Naive thymus-derived CD8-positive, alpha-beta T cell (primary cell): ENCODE measurements around the gene ZNF644. TPM values are rescaled to one million over a fixed set of nuclear protein-coding genes. Genes with fewer than 3 reads are reported as not detected.
"Not testable (repeated sequence)": the region's sequence is repeated elsewhere in the genome, so short reads cannot be mapped to it uniquely, and the experiment has no call there.

Source experiments
- ATAC-seq, 2 donors: fragments of 150-1000 bp; cut with Tn5 transposase in 1 of 2; sonication (Bioruptor Pico), chemical (Tn5 transposase) in 1 of 2; 1 replicate in 1 of 2; 2 replicates in 1 of 2; pipeline ENCODE4 v1.10.0; 2021; ENCODE audit warnings: mild to moderate bottlenecking in 2 of 2, moderate library complexity in 2 of 2
- POLR2A ChIA-PET: fragments of 350-600 bp; sonication (Branson Sonifier 250); formaldehyde crosslinking; loops from one replicate; lab custom pipeline; 2021; ENCODE audit warnings: antibody characterized with exemption; lab: Charles Lee
- DNase-seq, 10 donors: peaks; one replicate each; pipeline versions ENCODE4 v3.0.0 to v3.0.0-alpha.2; 2020 to 2022
- H3K27ac Mint-ChIP-seq, 10 donors: one replicate each; pipeline ENCODE4 v1.8.0; 2020 to 2022; ENCODE audit warnings: mild to moderate bottlenecking in 10 of 10, mixed read lengths in 10 of 10, moderate library complexity in 4 of 10, inconsistent platforms in 1 of 10
- H3K27me3 Mint-ChIP-seq, 5 donors: one replicate each; pipeline ENCODE4 v1.8.0; 2021 to 2022; ENCODE audit warnings: mixed read lengths in 5 of 5
- H3K36me3 Mint-ChIP-seq, 3 donors: one replicate each; pipeline ENCODE4 v1.8.0; 2020 to 2022; ENCODE audit warnings: mixed read lengths in 3 of 3, mild to moderate bottlenecking in 2 of 3, inconsistent platforms in 1 of 3
- H3K4me1 Mint-ChIP-seq, 4 donors: one replicate each; pipeline ENCODE4 v1.8.0; 2021 to 2022; ENCODE audit warnings: mixed read lengths in 4 of 4
- H3K4me3 Mint-ChIP-seq, 10 donors: one replicate each; pipeline ENCODE4 v1.8.0; 2020 to 2022; ENCODE audit warnings: mild to moderate bottlenecking in 10 of 10, mixed read lengths in 10 of 10, moderate library complexity in 6 of 10, inconsistent platforms in 1 of 10
- H3K9me3 Mint-ChIP-seq, 9 donors: one replicate each; pipeline ENCODE4 v1.8.0; 2020 to 2022; ENCODE audit warnings: mixed read lengths in 9 of 9, mild to moderate bottlenecking in 3 of 9, inconsistent platforms in 1 of 9, moderate library complexity in 1 of 9
- polyA plus RNA-seq, 3 donors: library from polyadenylated mRNA; unstranded; fragments of 300-500 nt; fragmentation: Illumina TruSeq; gene quantifications; one replicate each; pipeline ENCODE4 v1.2.3, GENCODE V29; 2021
- total RNA-seq, 8 experiments: library from RNA in 2 of 8; stranded (reverse) in 2 of 8; gene quantifications; one replicate each; pipeline ENCODE4 v1.2.3 and lab custom pipeline; 2021 to 2026

The ZNF644 gene
- total and polyA plus RNA-seq, 5 experiments from 2014 or later: 44.4 to 78.5 (median 71.8) TPM

DNA sequence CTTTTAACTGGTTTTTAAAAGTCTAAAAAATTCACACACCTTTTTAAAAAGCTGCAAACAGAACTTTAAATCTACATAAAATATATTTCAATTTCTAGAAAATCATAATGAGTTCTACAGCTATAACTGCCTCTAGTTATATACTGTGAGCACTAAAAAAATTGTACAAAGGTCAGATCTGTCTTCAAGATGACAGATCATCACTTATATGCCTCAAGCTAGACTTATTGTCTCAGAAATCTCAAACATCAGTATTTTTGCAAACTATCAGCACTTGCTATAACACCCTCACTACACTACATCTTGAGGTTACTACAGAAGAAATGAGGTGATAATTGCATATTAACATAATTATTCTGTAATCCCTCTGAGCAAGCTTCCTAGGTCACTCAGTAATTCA is 76.5 kb downstream of the ZNF644 start:
- Mint-ChIP-seq H3K36me3 (peaks cover 8 to 27% (median 23%) of the 10 kb centered on the region in 3 donors), H3K27ac (no peak overlapping the region), H3K27me3 (no peaks in the 10 kb centered on the region), H3K9me3 (peaks cover 0 to 8% (median 0%) of the 10 kb centered on the region in 9 donors), H3K4me3 (no peak overlapping the region), H3K4me1 (peaks cover 9 to 48% (median 25%) of the 10 kb centered on the region in 4 donors)
- POLR2A ChIA-PET: no interaction called here
- no peak for DNase-seq
- ATAC-seq: no peak

DNA sequence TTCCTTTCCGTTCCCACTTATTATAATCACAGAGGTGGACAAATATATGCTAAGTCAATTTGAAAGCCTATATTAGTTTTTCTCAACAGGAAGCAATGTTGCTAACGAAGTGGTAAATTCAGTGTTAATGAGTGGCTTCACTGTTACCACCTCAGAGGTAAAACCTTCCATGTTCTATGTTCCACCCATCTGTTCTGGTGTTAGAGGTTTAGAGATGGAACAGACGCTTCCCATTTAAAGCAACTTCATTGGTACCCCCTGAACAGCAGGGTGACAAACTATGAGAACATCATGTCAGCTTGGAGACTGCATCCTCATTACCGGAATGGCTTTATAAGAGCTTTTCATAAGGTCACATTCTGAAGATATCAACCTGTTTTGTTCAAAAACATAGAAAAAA is 77.9 kb downstream of the ZNF644 start:
- Mint-ChIP-seq H3K4me1 (peaks cover 19 to 52% (median 35%) of the 10 kb centered on the region in 4 donors), H3K27me3 (no peaks in the 10 kb centered on the region), H3K9me3 (peaks cover 0 to 15% (median 0%) of the 10 kb centered on the region in 9 donors), H3K4me3 (no peak overlapping the region), H3K36me3 (peaks cover 20 to 37% (median 36%) of the 10 kb centered on the region in 3 donors), H3K27ac (no peak overlapping the region)
- DNase-seq (no peak), ATAC-seq (no peak)
- POLR2A ChIA-PET: no interaction called here

DNA sequence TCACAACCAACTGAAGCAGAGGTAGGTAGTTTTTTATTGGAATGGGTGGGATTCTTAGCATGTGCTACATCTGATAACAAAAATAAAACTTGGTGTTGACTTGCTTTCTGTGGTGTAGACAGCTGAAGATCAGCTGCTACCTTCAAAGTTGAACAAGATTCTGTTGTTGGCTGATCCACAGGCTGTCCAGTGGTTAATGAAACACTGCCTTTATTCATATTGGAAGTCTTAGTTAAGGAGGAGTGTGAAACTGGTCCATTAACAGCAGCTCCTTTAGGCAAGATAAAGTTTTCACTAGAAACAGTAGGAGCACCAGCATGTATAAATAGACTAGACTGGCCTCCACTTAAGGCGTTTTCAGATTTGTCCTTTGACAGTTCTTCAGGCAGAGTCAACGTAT is 81.1 kb downstream of the ZNF644 start:
- POLR2A ChIA-PET: no interaction called here
- no peak overlapping the region for H3K27ac Mint-ChIP-seq
- peaks cover 32 to 56% (median 51%) of the 10 kb centered on the region in 4 donors for H3K4me1 Mint-ChIP-seq
- H3K27me3 Mint-ChIP-seq: no peaks in the 10 kb centered on the region
- ATAC-seq (no peak), DNase-seq (no peak)
- H3K4me3 Mint-ChIP-seq: no peak overlapping the region
- peaks cover 0 to 15% (median 0%) of the 10 kb centered on the region in 9 donors for H3K9me3 Mint-ChIP-seq
- peaks cover 47 to 67% (median 60%) of the 10 kb centered on the region in 3 donors for H3K36me3 Mint-ChIP-seq

DNA sequence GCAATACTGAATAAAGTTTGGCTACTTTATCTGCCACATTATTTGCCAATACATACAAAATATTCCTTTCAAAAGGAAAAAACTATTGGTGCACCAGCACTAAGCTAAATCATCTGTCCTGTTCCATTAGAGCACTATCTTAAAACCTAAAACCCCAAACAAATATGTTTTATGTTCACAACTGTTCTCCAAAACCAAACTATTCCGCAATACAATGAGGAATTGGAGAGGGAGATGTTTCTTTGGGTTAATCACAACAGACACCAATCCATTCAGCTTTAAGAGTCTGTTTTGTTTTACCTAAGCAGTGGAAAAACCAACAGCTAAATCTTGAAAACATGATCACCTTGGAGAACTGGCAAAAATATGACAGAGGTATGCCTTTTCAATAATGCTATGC is 85.1 kb downstream of the ZNF644 start:
- no peak overlapping the region for H3K4me3 Mint-ChIP-seq
- DNase-seq (no peak), ATAC-seq (no peak)
- peaks cover 52 to 79% (median 62%) of the 10 kb centered on the region in 3 donors for H3K36me3 Mint-ChIP-seq
- H3K4me1 Mint-ChIP-seq: peaks cover 34 to 84% (median 70%) of the 10 kb centered on the region in 4 donors
- H3K9me3 Mint-ChIP-seq: peaks cover 0 to 15% (median 0%) of the 10 kb centered on the region in 9 donors
- POLR2A ChIA-PET: no interaction called here
- H3K27ac Mint-ChIP-seq: no peak overlapping the region
- H3K27me3 Mint-ChIP-seq: no peaks in the 10 kb centered on the region

DNA sequence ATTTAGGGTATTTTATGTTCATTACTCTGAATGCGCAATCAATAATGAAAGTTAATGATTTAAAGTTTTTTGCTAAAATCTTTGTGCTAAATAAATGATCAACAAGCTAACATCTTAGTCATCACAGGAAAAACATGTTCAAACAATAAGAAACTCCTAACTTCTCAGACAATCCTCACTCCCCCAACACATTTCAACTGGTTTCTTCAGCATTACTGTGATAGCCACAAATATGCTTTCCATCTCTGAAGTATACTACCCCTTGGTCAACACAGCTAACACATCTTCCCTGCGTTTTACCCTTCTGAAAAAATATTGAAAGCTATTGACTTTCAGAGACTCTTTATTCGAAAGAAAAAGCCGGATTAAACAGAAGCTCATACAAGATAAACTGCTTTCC is 85.8 kb downstream of the ZNF644 start:
- ATAC-seq (no peak), DNase-seq (no peak)
- no peaks in the 10 kb centered on the region for H3K27me3 Mint-ChIP-seq
- peaks cover 0 to 15% (median 0%) of the 10 kb centered on the region in 9 donors for H3K9me3 Mint-ChIP-seq
- POLR2A ChIA-PET: no interaction called here
- H3K4me1 Mint-ChIP-seq: peaks cover 36 to 88% (median 75%) of the 10 kb centered on the region in 4 donors
- peaks cover 51 to 79% (median 58%) of the 10 kb centered on the region in 3 donors for H3K36me3 Mint-ChIP-seq
- no peak overlapping the region for H3K4me3 Mint-ChIP-seq
- peak overlapping the region in 1 of 10 donors; percentile 24 for H3K27ac Mint-ChIP-seq

DNA sequence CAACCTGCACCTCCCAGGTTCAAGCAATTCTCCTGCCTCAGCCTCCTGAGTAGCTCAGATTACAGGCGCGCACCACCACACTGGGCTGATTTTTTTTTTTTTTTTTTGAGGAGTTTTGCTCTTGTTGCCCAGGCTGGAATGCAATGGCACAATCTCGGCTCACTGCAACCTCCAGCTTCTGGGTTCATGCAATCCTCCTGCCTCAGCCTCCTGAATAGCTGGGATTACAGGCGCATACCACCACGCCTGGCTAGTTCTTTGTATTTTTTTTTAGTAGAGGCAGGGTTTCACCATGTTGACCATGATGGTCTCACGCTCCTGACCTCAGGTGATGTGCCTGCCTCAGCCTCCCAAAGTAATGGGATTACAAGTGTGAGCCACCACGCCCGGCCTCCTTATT is 93.6 kb downstream of the ZNF644 start:
- Mint-ChIP-seq H3K36me3 (peaks cover 9 to 40% (median 23%) of the 10 kb centered on the region in 3 donors), H3K27ac (peak overlapping the region in 4 of 10 donors; percentile 2 to 89 (median 25)), H3K4me3 (peak overlapping the region in 5 of 10 donors; percentile 18 to 64 (median 44)), H3K4me1 (peaks cover 33 to 86% (median 83%) of the 10 kb centered on the region in 4 donors)
- not testable (repeated sequence) for H3K9me3 Mint-ChIP-seq, DNase-seq, H3K27me3 Mint-ChIP-seq, ATAC-seq
- POLR2A ChIA-PET: interaction anchor here (1.1 kb wide), 1 partner anchor 9 kb away, joined by 7 read pairs; no protein-coding TSS in a partner anchor

DNA sequence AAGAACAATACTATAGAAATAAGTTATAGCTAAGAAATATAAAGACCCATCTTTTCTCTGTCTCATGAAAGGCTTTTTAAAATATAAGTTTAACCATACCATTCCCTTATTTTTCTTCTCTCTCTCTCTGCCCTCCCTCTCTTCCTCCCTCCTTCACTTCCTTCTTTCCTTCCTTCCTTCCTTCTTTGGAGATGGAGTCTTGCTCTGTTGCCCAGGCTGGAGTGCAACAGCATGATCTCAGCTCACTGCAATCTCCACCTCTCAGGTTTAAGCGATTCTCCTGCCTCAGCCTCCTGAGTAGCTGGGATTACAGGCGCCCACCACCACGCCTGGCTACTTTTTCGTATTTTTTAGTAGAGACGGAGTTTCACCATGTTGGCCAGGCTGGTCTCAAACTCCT is 94.2 kb downstream of the ZNF644 start:
- peaks cover 9 to 40% (median 21%) of the 10 kb centered on the region in 3 donors for H3K36me3 Mint-ChIP-seq
- not testable (repeated sequence) for H3K9me3 Mint-ChIP-seq, H3K27me3 Mint-ChIP-seq, DNase-seq, ATAC-seq
- peaks cover 35 to 86% (median 83%) of the 10 kb centered on the region in 4 donors for H3K4me1 Mint-ChIP-seq
- H3K4me3 Mint-ChIP-seq: peak overlapping the region in 2 of 10 donors; percentile 44 to 80
- POLR2A ChIA-PET: interaction anchor here (0.6 to 1.1 kb wide), 2 partner anchors 10 to 624 kb away, joined by 3 to 7 read pairs; no protein-coding TSS in a partner anchor
- peak overlapping the region in 3 of 10 donors; percentile 27 to 89 (median 68) for H3K27ac Mint-ChIP-seq

DNA sequence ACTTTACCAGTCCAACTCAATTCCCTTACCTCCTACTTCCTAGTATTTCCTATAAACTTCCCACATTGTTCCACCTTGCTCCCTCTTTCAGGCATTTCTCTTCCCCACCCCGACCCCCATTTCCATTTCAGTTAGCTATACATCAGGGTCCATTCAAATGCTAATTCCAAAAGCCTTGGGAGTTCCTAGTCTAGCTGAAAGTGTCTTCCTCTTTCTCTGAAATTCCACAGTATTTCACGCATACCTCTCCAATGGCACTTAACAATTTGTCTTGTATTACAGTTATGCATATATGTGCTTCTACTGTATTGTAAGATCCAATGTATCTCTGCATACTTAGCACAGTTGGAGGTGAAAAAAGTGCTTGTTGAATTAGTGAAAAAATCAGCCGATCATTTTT is 94.9 kb downstream of the ZNF644 start:
- H3K36me3 Mint-ChIP-seq: peaks cover 9 to 37% (median 21%) of the 10 kb centered on the region in 3 donors
- ATAC-seq: no peak
- H3K4me3 Mint-ChIP-seq: peak overlapping the region in 7 of 10 donors; percentile 5 to 58 (median 37)
- H3K4me1 Mint-ChIP-seq: peaks cover 40 to 87% (median 85%) of the 10 kb centered on the region in 4 donors
- peak overlapping the region in 4 of 10 donors; percentile 8 to 49 (median 12) for H3K27ac Mint-ChIP-seq
- POLR2A ChIA-PET: interaction anchor here (1.1 kb wide), 1 partner anchor 11 kb away, joined by 7 read pairs; no protein-coding TSS in a partner anchor
- H3K9me3 Mint-ChIP-seq: peaks cover 0 to 9% (median 0%) of the 10 kb centered on the region in 9 donors
- H3K27me3 Mint-ChIP-seq: no peaks in the 10 kb centered on the region
- DNase-seq: no peak

DNA sequence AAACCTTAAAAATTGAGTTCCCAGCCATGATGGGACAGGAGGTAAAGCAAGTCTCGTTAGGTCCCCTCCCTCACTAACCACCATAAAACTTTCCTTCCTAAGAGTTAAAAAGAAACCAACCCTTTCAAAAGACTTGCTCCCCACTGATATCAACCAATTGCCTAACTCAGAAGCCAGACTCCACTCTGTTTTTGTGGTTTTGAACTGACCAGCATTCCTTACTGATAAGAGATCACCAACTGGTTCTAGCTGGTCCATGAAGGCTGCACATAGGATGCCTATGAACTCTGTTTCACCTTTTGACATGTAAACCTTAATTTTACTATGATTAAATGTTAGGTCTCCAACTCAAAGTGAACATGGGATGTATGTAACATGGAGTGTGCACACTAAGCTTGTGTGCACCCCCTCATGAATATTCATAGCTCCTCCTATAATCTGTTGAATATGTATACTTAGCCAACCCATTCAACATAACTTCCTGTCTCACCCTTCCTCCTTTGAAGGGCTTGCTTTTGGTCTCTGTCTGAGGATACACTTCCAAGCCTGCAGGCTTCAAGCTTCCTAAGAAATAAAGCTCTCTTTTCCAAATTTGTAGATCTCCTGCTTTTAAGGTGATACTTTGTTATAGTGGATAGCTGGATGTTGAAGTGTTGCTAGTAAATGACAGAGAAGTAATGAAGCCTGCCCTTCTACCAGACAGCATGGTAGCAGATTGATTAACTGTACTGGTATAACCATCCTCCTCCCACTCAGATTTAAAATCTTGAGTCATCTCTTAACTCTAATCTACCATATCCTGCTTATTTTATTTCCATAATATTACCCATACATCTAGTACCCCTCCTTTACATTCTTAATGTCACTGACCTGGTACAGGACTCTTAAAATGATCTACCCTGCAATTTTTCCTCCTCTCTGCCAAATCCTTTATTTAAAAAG is 95.6 kb downstream of the ZNF644 start:
- Mint-ChIP-seq H3K4me1 (peaks cover 42 to 86% (median 84%) of the 10 kb centered on the region in 4 donors), H3K36me3 (peaks cover 9 to 32% (median 21%) of the 10 kb centered on the region in 3 donors), H3K27ac (peak overlapping the region in 6 of 10 donors; percentile 10 to 49 (median 22)), H3K4me3 (peak overlapping the region in 9 of 10 donors; percentile 2 to 58 (median 37)), H3K27me3 (no peaks in the 10 kb centered on the region), H3K9me3 (peaks cover 0 to 9% (median 0%) of the 10 kb centered on the region in 9 donors)
- ATAC-seq (peak in 1 of 2 donors; percentile 70), DNase-seq (peak in 1 of 10 donors; percentile 4)
- POLR2A ChIA-PET: no interaction called here

DNA sequence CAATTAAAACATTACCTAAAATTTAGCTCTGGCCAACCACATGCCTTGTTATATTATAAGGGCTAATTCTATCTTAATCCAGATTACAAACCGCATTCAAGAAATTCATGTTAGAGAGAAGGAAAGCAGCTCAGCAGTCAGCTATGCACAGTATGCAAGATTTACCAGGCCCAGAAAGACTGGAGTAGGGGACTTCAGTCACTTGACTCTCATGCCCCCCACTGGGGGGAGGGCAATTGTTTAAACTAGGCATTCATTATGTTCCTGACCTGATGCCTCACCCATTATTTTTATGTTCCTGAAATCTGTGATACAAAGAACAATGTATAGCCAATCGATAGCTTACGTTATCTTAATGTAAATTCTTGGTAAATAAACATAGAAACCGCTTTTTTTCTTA is 96.9 kb downstream of the ZNF644 start:
- DNase-seq (no peak), ATAC-seq (no peak)
- Mint-ChIP-seq H3K4me1 (peaks cover 44 to 92% (median 87%) of the 10 kb centered on the region in 4 donors), H3K27ac (peak overlapping the region in 2 of 10 donors; percentile 36 to 47), H3K36me3 (peaks cover 9 to 32% (median 17%) of the 10 kb centered on the region in 3 donors), H3K9me3 (peaks cover 0 to 9% (median 0%) of the 10 kb centered on the region in 9 donors), H3K4me3 (peak overlapping the region in 5 of 10 donors; percentile 7 to 35 (median 25)), H3K27me3 (no peaks in the 10 kb centered on the region)
- POLR2A ChIA-PET: interaction anchor here (0.5 kb wide), 1 partner anchor 1806 kb away, joined by 3 read pairs; no protein-coding TSS in a partner anchor

DNA sequence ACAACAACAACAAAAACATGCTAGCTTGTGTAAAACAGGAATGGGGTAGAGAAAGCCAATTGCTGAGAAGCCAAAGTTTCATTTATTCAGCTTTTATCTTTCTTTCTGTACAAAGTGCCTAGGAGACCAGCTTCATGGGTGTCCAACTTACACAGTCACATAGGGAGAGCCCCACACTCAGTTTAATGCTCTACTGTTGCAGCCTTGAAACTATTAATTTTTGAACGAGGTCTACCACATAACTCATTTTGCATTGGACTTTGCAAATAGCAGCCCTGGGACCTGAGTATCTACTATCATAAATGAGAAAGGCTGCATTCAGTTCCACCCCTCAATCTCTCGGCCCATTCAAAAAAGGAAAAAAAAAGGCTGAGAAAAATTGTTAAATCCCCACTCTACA is 98.8 kb downstream of the ZNF644 start:
- Mint-ChIP-seq H3K36me3 (peaks cover 0 to 24% (median 11%) of the 10 kb centered on the region in 3 donors), H3K27me3 (no peaks in the 10 kb centered on the region), H3K4me1 (peaks cover 39 to 90% (median 83%) of the 10 kb centered on the region in 4 donors), H3K4me3 (peak overlapping the region in 6 of 10 donors; percentile 18 to 57 (median 37)), H3K9me3 (peaks cover 0 to 6% (median 0%) of the 10 kb centered on the region in 9 donors), H3K27ac (peak overlapping the region in 3 of 10 donors; percentile 17 to 44 (median 43))
- ATAC-seq (no peak), DNase-seq (no peak)
- POLR2A ChIA-PET: no interaction called here

DNA sequence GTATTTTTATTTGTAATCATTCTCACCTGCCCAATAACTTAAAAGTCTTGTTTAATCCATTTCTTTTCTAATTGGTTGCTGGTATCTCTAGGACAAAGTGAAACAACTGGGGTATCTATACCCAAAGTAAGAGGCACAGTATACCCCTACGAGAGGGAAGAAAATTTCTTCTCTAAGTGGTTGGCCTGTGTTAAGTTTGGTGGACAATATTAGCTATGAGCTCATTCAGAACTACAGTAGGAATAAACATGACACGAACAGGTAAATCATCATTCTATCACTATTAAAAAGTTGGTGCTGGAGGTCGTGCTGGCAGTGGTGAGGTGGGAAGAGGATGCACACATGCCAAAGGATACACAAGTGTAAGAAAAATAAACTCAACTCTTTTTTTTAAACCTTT is 99.6 kb downstream of the ZNF644 start:
- Mint-ChIP-seq H3K4me3 (peak overlapping the region in 8 of 10 donors; percentile 1 to 40 (median 30)), H3K9me3 (peaks cover 0 to 6% (median 0%) of the 10 kb centered on the region in 9 donors), H3K27ac (peak overlapping the region in 8 of 10 donors; percentile 2 to 54 (median 28)), H3K36me3 (peaks cover 0 to 29% (median 12%) of the 10 kb centered on the region in 3 donors), H3K27me3 (no peaks in the 10 kb centered on the region), H3K4me1 (peaks cover 37 to 82% (median 77%) of the 10 kb centered on the region in 4 donors)
- DNase-seq (no peak), ATAC-seq (no peak)
- POLR2A ChIA-PET: no interaction called here
